GM13976 (cell line): Measurements from ENCODE around the gene USP17L12.
"Not testable (repeated sequence)": the region's sequence is repeated elsewhere in the genome, so short reads cannot be mapped to it uniquely, and the experiment has no call there.

ENCODE experiments used
- DNase-seq: peaks from one replicate; pipeline ENCODE4 v3.0.0; 2012; ENCODE audit warnings: low spot score
- in situ Hi-C: fragments of 300-500 bp; cut with MboI; formaldehyde crosslinking; loops from one replicate; pipeline ENCODE4 v1.12.0; 2022; ENCODE audit warnings: low sequenced_read_pairs, mixed read lengths, inconsistent platforms; ENCODE audit not compliant: unreplicated experiment

The USP17L12 gene

DNA sequence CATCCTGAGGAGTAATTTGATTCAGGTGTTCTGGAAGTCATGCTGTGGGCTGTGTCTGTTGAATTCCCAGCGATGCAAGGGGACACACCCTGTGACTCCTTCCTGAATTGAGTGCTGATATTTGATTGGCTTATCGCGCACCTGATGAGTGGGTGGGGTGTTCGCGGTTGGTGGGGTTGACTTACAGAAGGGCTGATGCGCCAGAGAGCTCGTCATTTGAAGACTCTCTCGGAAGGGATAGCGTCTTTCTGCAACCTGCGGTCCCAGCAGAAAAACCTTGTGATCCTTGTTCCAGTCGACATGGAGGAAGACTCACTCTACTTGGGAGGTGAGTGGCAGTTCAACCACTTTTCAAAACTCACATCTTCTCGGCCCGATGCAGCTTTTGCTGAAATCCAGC lies at the start of gene USP17L12:
Gene USP17L12 (plus strand): TSS at position 301 of the 400 bp plus-strand sequence. CDS start 0 bp downstream, at position 301.
- DNase-seq, in situ Hi-C loops: not testable (repeated sequence)

GRCh38 chr4:9210357-9210756 lies 9.6 kb upstream of the USP17L12 start, which contains the start of gene USP17L10:
Gene USP17L10, plus strand, starts transcription at chr4:9210657. Its CDS starts 0 bp downstream, at chr4:9210657.
- DNase-seq, in situ Hi-C loops: not testable (repeated sequence)

DNA sequence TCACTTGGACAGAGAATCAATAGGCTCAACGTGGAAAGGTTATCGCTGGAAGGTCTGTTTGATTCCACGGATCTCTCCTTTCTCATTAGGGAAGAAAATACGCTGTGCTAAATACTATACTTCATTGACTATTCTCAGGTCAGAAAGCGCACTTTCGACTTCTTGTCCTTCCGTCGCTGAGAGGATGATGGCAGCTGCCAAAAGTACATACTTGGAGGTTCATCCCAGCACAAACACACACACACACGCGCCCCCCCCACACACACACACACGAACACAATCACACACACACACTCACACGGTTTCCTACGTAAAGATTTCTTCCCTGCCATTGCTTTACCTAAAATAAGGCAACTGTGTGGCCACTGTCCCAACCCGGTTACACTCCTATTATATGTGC lies 5.3 kb upstream of the USP17L12 start:
- in situ Hi-C loops, DNase-seq: not testable (repeated sequence)

DNA sequence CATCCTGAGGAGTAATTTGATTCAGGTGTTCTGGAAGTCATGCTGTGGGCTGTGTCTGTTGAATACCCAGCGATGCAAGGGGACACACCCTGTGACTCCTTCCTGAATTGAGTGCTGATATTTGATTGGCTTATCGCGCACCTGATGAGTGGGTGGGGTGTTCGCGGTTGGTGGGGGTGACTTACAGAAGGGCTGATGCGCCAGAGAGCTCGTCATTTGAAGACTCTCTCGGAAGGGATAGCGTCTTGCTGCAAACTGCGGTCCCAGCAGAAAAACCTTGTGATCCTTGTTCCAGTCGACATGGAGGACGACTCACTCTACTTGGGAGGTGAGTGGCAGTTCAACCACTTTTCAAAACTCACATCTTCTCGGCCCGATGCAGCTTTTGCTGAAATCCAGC lies 4.8 kb upstream of the USP17L12 start, which contains the start of gene USP17L11:
Gene USP17L11 (plus strand): TSS at position 301 of the 400 bp plus-strand sequence. CDS start 0 bp downstream, at position 301.
- in situ Hi-C loops, DNase-seq: not testable (repeated sequence)

GRCh38 chr4:9224596-9224995 lies 4.6 kb downstream of the USP17L12 start, which contains the start of gene USP17L13:
Gene USP17L13, plus strand, starts transcription at chr4:9224896. Its CDS starts 0 bp downstream, at chr4:9224896.
- DNase-seq, in situ Hi-C loops: not testable (repeated sequence)

GRCh38 chr4:9230249-9230648 lies 10.3 kb downstream of the USP17L12 start:
- in situ Hi-C loops, DNase-seq: not testable (repeated sequence)

DNA sequence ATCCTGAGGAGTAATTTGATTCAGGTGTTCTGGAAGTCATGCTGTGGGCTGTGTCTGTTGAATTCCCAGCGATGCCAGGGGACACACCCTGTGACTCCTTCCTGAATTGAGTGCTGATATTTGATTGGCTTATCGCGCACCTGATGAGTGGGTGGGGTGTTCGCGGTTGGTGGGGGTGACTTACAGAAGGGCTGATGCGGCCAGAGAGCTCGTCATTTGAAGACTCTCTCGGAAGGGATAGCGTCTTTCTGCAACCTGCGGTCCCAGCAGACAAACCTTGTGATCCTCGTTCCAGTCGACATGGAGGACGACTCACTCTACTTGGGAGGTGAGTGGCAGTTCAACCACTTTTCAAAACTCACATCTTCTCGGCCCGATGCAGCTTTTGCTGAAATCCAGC lies 14.1 kb downstream of the USP17L12 start, which contains the start of gene USP17L15:
Gene USP17L15 (plus strand): TSS at position 301 of the 400 bp plus-strand sequence. CDS start 0 bp downstream, at position 301.
- in situ Hi-C loops, DNase-seq: not testable (repeated sequence)

DNA sequence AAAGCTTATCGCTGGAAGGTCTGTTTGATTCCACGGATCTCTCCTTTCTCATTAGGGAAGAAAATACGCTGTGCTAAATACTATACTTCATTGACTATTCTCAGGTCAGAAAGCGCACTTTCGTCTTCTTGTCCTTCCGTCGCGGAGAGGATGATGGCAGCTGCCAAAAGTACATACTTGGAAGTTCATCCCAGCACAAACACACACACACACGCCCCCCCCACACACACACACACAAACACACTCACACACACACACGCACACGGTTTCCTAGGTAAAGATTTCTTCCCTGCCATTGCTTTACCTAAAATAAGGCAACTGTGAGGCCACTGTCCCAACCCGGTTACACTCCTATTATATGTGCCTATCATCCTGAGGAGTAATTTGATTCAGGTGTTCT lies 18.5 kb downstream of the USP17L12 start:
- in situ Hi-C loops, DNase-seq: not testable (repeated sequence)

DNA sequence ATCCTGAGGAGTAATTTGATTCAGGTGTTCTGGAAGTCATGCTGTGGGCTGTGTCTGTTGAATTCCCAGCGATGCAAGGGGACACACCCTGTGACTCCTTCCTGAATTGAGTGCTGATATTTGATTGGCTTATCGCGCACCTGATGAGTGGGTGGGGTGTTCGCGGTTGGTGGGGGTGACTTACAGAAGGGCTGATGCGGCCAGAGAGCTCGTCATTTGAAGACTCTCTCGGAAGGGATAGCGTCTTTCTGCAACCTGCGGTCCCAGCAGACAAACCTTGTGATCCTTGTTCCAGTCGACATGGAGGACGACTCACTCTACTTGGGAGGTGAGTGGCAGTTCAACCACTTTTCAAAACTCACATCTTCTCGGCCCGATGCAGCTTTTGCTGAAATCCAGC lies 23.6 kb downstream of the USP17L12 start, which contains the start of gene USP17L17:
Gene USP17L17 (plus strand): TSS at position 301 of the 400 bp plus-strand sequence. CDS start 0 bp downstream, at position 301.
- in situ Hi-C loops, DNase-seq: not testable (repeated sequence)

DNA sequence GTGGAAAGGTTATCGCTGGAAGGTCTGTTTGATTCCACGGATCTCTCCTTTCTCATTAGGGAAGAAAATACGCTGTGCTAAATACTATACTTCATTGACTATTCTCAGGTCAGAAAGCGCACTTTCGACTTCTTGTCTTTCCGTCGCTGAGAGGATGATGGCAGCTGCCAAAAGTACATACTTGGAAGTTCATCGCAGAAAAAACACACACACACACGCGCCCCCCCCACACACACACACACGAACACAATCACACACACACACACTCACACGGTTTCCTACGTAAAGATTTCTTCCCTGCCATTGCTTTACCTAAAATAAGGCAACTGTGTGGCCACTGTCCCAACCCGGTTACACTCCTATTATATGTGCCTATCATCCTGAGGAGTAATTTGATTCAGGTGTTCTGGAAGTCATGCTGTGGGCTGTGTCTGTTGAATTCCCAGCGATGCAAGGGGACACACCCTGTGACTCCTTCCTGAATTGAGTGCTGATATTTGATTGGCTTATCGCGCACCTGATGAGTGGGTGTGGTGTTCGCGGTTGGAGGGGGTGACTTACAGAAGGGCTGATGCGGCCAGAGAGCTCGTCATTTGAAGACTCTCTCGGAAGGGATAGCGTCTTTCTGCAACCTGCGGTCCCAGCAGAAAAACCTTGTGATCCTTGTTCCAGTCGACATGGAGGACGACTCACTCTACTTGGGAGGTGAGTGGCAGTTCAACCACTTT lies 28.2 kb downstream of the USP17L12 start, which contains the start of gene USP17L18:
Gene USP17L18 (plus strand): TSS at position 678 of the 728 bp plus-strand sequence. CDS start 0 bp downstream, at position 678.
- in situ Hi-C loops, DNase-seq: not testable (repeated sequence)

DNA sequence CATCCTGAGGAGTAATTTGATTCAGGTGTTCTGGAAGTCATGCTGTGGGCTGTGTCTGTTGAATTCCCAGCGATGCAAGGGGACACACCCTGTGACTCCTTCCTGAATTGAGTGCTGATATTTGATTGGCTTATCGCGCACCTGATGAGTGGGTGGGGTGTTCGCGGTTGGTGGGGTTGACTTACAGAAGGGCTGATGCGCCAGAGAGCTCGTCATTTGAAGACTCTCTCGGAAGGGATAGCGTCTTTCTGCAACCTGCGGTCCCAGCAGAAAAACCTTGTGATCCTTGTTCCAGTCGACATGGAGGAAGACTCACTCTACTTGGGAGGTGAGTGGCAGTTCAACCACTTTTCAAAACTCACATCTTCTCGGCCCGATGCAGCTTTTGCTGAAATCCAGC lies 33.1 kb downstream of the USP17L12 start, which contains the start of gene USP17L19:
Gene USP17L19 (plus strand): TSS at position 301 of the 400 bp plus-strand sequence. CDS start 0 bp downstream, at position 301.
- DNase-seq, in situ Hi-C loops: not testable (repeated sequence)

DNA sequence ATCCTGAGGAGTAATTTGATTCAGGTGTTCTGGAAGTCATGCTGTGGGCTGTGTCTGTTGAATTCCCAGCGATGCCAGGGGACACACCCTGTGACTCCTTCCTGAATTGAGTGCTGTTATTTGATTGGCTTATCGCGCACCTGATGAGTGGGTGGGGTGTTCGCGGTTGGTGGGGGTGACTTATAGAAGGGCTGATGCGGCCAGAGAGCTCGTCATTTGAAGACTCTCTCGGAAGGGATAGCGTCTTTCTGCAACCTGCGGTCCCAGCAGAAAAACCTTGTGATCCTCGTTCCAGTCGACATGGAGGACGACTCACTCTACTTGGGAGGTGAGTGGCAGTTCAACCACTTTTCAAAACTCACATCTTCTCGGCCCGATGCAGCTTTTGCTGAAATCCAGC lies 37.9 kb downstream of the USP17L12 start, which contains the start of gene USP17L20:
Gene USP17L20 (plus strand): TSS at position 301 of the 400 bp plus-strand sequence. CDS start 0 bp downstream, at position 301.
- in situ Hi-C loops, DNase-seq: not testable (repeated sequence)

DNA sequence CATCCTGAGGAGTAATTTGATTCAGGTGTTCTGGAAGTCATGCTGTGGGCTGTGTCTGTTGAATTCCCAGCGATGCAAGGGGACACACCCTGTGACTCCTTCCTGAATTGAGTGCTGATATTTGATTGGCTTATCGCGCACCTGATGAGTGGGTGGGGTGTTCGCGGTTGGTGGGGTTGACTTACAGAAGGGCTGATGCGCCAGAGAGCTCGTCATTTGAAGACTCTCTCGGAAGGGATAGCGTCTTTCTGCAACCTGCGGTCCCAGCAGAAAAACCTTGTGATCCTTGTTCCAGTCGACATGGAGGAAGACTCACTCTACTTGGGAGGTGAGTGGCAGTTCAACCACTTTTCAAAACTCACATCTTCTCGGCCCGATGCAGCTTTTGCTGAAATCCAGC lies 42.6 kb downstream of the USP17L12 start, which contains the start of gene USP17L21:
Gene USP17L21 (plus strand): TSS at position 301 of the 400 bp plus-strand sequence. CDS start 0 bp downstream, at position 301.
- in situ Hi-C loops, DNase-seq: not testable (repeated sequence)

DNA sequence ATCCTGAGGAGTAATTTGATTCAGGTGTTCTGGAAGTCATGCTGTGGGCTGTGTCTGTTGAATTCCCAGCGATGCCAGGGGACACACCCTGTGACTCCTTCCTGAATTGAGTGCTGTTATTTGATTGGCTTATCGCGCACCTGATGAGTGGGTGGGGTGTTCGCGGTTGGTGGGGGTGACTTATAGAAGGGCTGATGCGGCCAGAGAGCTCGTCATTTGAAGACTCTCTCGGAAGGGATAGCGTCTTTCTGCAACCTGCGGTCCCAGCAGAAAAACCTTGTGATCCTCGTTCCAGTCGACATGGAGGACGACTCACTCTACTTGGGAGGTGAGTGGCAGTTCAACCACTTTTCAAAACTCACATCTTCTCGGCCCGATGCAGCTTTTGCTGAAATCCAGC lies 47.4 kb downstream of the USP17L12 start, which contains the start of gene USP17L22:
Gene USP17L22 (plus strand): TSS at position 301 of the 400 bp plus-strand sequence. CDS start 0 bp downstream, at position 301.
- DNase-seq, in situ Hi-C loops: not testable (repeated sequence)
